Smooth muscle cell of the brain vasculature (primary cell): ENCODE data around the gene OR52E6.

Experiments
- DNase-seq: peaks from one replicate; pipeline ENCODE4 v3.0.0-alpha.2; 2012; ENCODE audit warnings: low read depth, low spot score

The OR52E6 gene

DNA sequence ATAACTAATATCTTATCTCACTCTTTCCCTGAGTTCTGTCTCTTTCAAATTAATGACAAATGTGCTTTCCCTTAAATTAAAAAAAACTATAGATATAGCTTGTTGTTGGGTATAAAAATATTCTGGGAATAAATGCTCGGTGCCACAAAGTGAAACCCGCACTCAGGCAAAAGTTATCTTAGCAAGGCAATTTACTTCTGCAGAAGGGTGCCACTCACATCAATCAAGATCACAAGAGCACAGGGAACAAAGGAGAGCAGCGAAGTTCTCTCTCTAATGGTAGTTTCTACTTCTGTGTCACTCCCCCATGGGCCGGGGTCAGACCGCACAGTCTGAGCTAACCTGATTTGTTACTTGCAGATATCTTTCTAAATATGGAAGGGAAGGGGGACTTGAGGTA, 37.7 kb downstream of the OR52E6 start:
- no peak for DNase-seq

DNA sequence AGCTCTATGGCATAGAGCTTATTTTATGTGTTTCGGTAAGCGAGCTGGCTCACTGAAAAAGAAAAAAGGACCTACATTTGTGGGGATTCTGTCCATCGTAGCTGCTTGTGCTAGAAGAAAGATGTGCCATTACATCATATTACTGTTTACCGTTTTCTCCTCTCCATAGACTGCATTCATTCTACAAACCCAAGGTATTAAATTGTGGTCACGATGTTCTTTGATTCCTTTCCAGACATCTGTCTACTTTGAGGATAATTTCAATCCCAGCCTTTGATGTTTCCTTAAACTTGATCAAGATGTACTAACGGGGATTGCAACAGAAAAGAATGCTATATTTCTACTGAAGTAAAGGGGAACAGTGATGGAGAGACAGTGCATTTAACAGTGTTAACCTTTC, 45.2 kb downstream of the OR52E6 start:
- DNase-seq = no peak

DNA sequence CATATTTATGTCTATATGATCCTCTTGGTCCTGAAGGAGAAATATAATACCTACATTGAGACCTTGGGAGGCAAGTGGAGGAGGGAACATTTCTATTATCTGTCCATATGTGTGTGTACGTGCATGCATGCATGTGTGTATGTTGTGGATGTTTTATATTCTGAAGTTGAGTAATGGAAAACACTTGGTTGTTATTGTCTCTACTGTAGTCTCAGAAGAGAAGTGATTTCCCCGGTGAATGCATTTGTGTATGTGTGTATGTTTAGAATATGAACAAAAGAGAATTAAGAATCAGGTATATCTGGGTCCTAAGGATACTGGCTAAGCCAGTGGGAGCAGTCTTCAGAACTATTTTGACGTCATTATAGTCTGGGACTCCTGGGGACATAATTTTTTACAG, 50.5 kb downstream of the OR52E6 start, which contains the start of gene OR52N1:
Gene OR52N1, minus strand, starts transcription at position 101 of the 400 bp plus-strand sequence. CDS start 2,449 bp downstream, outside the sequence.
- no peak for DNase-seq
